ENCODE results near the gene CCZ1B. TPM values are rescaled to one million over a fixed set of nuclear protein-coding genes. Genes with fewer than 3 reads are reported as not detected.
"Not testable (repeated sequence)": the region's sequence is repeated elsewhere in the genome, so short reads cannot be mapped to it uniquely, and the experiment has no call there.

CCZ1B gene
- total RNA-seq, 2 donors from 2014 or later = 50.1 to 52.6 TPM

DNA sequence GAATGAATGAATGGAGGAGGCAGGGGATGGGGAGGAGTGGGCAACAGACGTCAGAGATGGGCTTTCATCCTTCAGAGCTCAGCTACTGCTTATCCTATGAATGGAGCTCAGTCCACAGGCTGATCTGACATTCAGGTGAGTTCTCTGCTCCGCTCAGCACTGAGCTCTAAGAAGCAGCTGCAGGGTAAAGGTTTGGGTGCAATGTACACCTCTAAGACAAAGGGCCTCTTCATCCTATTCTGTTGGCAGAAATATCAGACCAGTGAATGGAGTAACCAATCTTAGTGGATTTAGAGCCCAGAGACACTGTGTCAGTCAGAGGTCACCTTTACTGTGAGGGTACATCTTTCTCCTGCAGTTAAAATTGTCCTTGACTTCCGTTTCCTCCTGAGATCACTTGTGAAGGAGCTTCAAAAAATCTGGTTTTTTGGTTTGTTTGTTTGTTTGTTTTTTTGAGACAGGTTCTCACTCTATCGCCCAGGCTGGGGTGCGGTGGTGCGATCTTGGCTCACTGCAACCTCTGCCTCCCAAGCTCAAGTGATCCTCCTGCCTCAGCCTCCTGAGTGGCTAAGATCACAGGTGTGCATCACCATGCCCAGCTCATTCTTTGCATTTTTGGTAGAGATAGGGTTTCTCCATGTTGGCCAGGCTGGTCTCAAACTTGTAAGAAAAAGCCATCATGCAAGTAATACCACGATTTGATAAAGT is 5.1 kb upstream of the CCZ1B start:
- TF ChIP-seq, protein P1, sequence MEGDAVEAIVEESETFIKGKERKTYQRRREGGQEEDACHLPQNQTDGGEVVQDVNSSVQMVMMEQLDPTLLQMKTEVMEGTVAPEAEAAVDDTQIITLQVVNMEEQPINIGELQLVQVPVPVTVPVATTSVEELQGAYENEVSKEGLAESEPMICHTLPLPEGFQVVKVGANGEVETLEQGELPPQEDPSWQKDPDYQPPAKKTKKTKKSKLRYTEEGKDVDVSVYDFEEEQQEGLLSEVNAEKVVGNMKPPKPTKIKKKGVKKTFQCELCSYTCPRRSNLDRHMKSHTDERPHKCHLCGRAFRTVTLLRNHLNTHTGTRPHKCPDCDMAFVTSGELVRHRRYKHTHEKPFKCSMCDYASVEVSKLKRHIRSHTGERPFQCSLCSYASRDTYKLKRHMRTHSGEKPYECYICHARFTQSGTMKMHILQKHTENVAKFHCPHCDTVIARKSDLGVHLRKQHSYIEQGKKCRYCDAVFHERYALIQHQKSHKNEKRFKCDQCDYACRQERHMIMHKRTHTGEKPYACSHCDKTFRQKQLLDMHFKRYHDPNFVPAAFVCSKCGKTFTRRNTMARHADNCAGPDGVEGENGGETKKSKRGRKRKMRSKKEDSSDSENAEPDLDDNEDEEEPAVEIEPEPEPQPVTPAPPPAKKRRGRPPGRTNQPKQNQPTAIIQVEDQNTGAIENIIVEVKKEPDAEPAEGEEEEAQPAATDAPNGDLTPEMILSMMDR (IDR thresholded peaks at IDR 0.05) = no peak

DNA sequence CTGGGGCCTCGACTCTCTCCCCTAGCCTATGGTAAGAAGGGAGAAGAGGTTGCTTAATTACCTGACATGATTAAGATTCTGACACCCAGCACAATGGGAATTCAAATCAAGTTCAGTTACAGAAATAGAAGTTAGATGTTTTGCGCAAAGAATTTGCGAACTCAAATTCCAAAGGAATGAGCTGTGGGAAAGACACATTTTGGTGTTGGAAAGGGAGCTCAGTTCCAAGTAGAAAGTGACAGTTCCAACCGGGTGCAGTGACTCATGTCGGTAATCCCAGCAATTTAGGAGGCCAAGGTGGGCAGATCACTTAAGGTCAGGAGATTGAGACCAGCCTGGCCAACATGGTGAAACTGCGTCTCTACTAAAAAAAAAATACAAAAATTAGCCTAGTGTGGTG is 4.0 kb upstream of the CCZ1B start:
- intact Hi-C loops (cut with DNase I); H3K4me1 ChIP-seq; H3K9me3 ChIP-seq; H3K27ac ChIP-seq; DNase-seq; H3K27me3 ChIP-seq; H3K4me3 ChIP-seq; H3K36me3 ChIP-seq; H3K9ac ChIP-seq (ENCODE audit: low read depth in 2 of 2, low read length in 2 of 2): not testable (repeated sequence)

More for the DNA sequence above, 5.1 kb upstream of the CCZ1B start:
- intact Hi-C loops (cut with DNase I) = no loop called here
- no peaks in the 10 kb centered on the region for H3K27me3 ChIP-seq
- H3K4me1 ChIP-seq = no peaks in the 10 kb centered on the region
- no peak overlapping the region for H3K9ac ChIP-seq (ENCODE audit: low read depth in 2 of 2, low read length in 2 of 2)
- H3K36me3 ChIP-seq = no peaks in the 10 kb centered on the region
- no peak overlapping the region for H3K27ac ChIP-seq
- no peak for DNase-seq
- no peaks in the 10 kb centered on the region for H3K9me3 ChIP-seq
- H3K4me3 ChIP-seq = no peak overlapping the region

DNA sequence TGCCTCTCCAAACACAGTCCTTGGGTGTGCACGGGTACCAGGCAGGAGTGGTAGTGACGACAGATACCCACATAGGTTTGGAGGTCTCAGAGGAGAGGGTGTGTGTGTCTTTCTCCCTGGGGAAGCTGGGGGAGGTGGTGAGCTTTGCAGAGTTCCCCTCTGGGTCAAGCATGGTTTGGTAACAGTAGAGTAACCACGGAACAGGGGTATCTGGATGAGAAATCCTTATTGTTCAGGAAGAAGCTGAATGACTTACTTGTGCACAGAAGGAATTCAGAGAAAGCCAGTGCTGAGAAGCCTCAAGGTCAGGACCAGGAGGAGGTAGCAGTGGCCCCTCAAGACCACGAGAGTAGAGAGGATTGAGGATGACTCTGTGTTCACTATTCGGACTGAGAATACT is 3.5 kb upstream of the CCZ1B start:
- H3K27ac ChIP-seq; DNase-seq; H3K4me1 ChIP-seq; H3K36me3 ChIP-seq; intact Hi-C loops (cut with DNase I); H3K4me3 ChIP-seq; H3K9ac ChIP-seq (ENCODE audit: low read depth in 2 of 2, low read length in 2 of 2); H3K9me3 ChIP-seq; H3K27me3 ChIP-seq: not testable (repeated sequence)

- not testable (repeated sequence) for H3K27me3 ChIP-seq
Observed at GRCh38 chr7:6827180-6827579, 1.1 kb upstream of the CCZ1B start.

DNA sequence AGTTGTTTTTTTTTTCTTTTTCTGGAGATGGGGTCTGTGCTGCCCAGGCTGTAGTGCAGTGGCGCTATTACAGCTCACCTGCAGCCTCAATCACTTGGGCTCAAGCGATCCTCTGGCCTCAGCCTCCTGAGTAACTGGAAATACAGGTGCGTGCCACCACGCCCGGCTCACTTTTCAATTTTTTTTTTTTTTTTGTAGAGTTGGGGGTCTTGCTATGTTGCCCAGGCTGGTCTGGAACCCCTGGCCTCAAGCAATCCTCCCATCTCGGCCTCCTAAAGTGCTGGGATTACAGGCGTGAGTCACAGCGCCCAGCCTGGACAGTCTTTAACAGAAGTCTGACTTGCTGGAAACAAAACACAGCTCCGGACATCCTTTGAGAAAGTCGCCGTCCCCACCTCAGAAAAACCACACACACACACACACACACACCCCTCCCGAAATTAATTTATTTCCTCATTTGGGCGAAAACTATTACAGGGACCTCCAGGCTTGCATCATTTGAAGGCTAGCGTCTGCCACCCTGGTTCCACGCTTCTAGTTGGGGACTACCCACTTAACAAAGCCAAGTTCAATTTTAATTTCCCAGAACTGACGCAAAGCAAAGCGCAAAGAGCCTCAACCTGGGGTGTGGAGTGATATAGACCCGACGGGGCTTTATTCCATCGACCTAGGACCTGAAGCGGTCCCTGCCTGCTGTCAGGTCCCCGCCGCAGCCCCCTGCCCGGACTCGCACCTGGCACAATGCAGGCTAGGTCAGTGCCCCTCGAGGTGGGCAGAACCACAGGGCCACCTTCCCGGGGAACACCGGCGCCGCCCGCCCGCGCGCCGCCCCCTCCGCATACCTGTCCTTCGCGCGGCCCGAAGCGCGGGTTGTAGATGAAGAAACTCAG is 594 bp downstream of the CCZ1B start:
- H3K9me3 ChIP-seq; H3K4me1 ChIP-seq; H3K27me3 ChIP-seq; H3K36me3 ChIP-seq; H3K27ac ChIP-seq; H3K9ac ChIP-seq (ENCODE audit: low read depth in 2 of 2, low read length in 2 of 2); DNase-seq; intact Hi-C loops (cut with DNase I): not testable (repeated sequence)
- H3K4me3 ChIP-seq = peak overlapping the region; percentile 53

More at GRCh38 chr7:6827180-6827579, 1.1 kb upstream of the CCZ1B start:
- H3K4me3 ChIP-seq; intact Hi-C loops (cut with DNase I); H3K36me3 ChIP-seq; H3K9me3 ChIP-seq; DNase-seq; H3K4me1 ChIP-seq; H3K9ac ChIP-seq (ENCODE audit: low read depth in 2 of 2, low read length in 2 of 2); H3K27ac ChIP-seq: not testable (repeated sequence)

DNA sequence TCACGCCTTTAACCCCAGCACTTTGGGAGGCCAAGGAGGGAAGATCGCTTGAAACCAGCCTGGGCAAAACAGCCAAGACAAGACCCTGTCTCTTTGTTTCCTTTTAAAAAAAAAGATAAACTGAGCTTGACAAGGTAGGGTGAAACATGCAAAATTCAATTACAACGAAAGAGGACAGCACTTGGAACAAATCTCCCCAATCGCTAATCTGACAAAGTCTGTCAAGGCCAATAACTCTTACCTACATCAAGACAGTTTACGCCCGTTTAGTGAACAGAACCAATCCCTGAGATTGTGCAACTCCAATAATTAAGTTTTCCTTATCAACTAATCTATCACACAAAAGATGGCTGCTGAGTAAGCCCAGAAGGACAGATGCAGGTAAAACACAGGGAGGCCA is 4.5 kb downstream of the CCZ1B start:
- DNase-seq; H3K27me3 ChIP-seq; H3K36me3 ChIP-seq; H3K9me3 ChIP-seq; H3K9ac ChIP-seq (ENCODE audit: low read depth in 2 of 2, low read length in 2 of 2); intact Hi-C loops (cut with DNase I); H3K27ac ChIP-seq; H3K4me3 ChIP-seq; H3K4me1 ChIP-seq: not testable (repeated sequence)

- H3K27ac ChIP-seq, H3K36me3 ChIP-seq: not testable (repeated sequence)
Observed at GRCh38 chr7:6815470-6815869, 10.6 kb downstream of the CCZ1B start.

DNA sequence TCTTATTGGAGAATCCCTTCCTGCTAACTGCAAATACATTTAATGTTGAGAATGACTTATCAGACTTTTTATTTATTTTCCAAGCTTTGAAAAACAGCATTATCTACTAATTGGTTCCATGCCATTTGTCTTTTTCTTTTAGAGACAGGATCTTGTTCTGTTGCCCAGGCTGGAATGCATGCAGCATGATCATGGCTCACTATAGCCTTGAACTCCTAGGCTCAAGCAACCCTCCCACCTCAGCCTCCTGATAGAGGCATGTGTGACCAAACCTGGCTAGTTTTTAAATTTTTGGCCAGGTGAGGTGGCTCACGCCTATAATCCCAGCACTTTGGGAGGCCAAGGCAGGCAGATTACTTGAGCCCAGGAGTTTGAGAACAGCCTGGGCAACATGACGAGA is 13.1 kb downstream of the CCZ1B start:
- intact Hi-C loops (cut with DNase I); H3K9ac ChIP-seq (ENCODE audit: low read depth in 2 of 2, low read length in 2 of 2); H3K27ac ChIP-seq; H3K27me3 ChIP-seq; H3K4me3 ChIP-seq; H3K9me3 ChIP-seq; H3K36me3 ChIP-seq; DNase-seq; H3K4me1 ChIP-seq: not testable (repeated sequence)

More at GRCh38 chr7:6815470-6815869, 10.6 kb downstream of the CCZ1B start:
- H3K9ac ChIP-seq (ENCODE audit: low read depth in 2 of 2, low read length in 2 of 2); H3K4me1 ChIP-seq; H3K4me3 ChIP-seq; intact Hi-C loops (cut with DNase I); H3K9me3 ChIP-seq; DNase-seq; H3K27me3 ChIP-seq: not testable (repeated sequence)

- H3K27me3 ChIP-seq; H3K4me3 ChIP-seq; H3K27ac ChIP-seq; intact Hi-C loops (cut with DNase I); H3K9me3 ChIP-seq; H3K36me3 ChIP-seq; H3K9ac ChIP-seq (ENCODE audit: low read depth in 2 of 2, low read length in 2 of 2); DNase-seq; H3K4me1 ChIP-seq: not testable (repeated sequence)
Observed at GRCh38 chr7:6807959-6808358, 18.1 kb downstream of the CCZ1B start.

GRCh38 chr7:6807393-6807918 is 18.6 kb downstream of the CCZ1B start:
- intact Hi-C loops (cut with DNase I); H3K27me3 ChIP-seq; H3K9me3 ChIP-seq; H3K27ac ChIP-seq; H3K4me1 ChIP-seq; H3K36me3 ChIP-seq; DNase-seq; H3K9ac ChIP-seq (ENCODE audit: low read depth in 2 of 2, low read length in 2 of 2); H3K4me3 ChIP-seq: not testable (repeated sequence)

DNA sequence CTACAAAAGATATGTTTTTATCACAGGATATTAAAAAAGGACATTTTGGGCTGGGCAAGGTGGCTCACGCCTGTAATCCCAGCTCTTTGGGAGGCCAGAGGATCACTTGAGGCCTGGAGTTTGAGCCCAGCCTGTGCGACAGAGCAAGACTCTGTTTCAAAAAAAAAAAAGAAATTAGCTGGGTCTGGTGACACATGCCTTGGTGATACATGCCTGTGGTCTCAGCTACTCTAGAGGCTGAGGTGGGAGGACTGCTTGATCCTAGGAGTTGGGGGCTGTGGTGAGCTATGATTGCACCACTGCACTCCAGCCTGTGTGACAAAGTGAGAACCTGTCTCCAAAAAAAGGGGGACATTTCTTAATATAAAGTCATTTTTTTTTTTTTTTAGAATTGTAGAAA is 25.7 kb downstream of the CCZ1B start:
- H3K4me1 ChIP-seq; H3K9ac ChIP-seq (ENCODE audit: low read depth in 2 of 2, low read length in 2 of 2); H3K36me3 ChIP-seq; H3K4me3 ChIP-seq; H3K27ac ChIP-seq; DNase-seq; H3K27me3 ChIP-seq; intact Hi-C loops (cut with DNase I); H3K9me3 ChIP-seq: not testable (repeated sequence)

- H3K36me3 ChIP-seq; DNase-seq; H3K27me3 ChIP-seq; H3K4me1 ChIP-seq; H3K9ac ChIP-seq (ENCODE audit: low read depth in 2 of 2, low read length in 2 of 2); H3K9me3 ChIP-seq; H3K4me3 ChIP-seq; intact Hi-C loops (cut with DNase I); H3K27ac ChIP-seq: not testable (repeated sequence)
Observed at GRCh38 chr7:6799887-6800286, 26.2 kb downstream of the CCZ1B start.

All from colonic mucosa (tissue), 4 donors.